Kidney (tissue), 14 donors: ENCODE data around the gene SLC24A4. TPM values are rescaled to one million over a fixed set of nuclear protein-coding genes. Genes with fewer than 3 reads are reported as not detected.

Source experiments
- DNase-seq, 5 donors: peaks; one replicate each; pipeline ENCODE4 v3.0.0-alpha.2; 2013 to 2020
- FAIRE-seq: peaks from 2 replicates; lab custom pipeline; 2012; peaks lifted over from hg19 to GRCh38; lab: Jason Lieb, UNC
- H3K27ac ChIP-seq, 2 donors: one replicate each; pipeline ENCODE4 v1.7.0; 2013; ENCODE audit warnings: low read depth in 2 of 2, low read length in 2 of 2, inconsistent platforms in 1 of 2
- H3K27me3 ChIP-seq: one replicate; pipeline ENCODE4 v1.7.1; 2013; ENCODE audit warnings: low read length, inconsistent platforms; ENCODE audit not compliant: control insufficient read depth, insufficient read depth
- H3K36me3 ChIP-seq, 3 donors: one replicate each; pipeline versions ENCODE4 v1.7.0 to v1.7.1; 2013; ENCODE audit warnings: low read length in 3 of 3, control low read depth in 1 of 3, inconsistent platforms in 1 of 3; ENCODE audit not compliant: insufficient read depth in 3 of 3, control insufficient read depth in 2 of 3
- H3K4me1 ChIP-seq, 3 donors: one replicate each; pipeline versions ENCODE4 v1.7.0 to v1.7.1; 2013; ENCODE audit warnings: low read length in 3 of 3, inconsistent platforms in 1 of 3, low read depth in 1 of 3; ENCODE audit not compliant: control insufficient read depth in 2 of 3, insufficient read depth in 2 of 3
- H3K4me3 ChIP-seq, 3 donors: one replicate each; pipeline versions ENCODE4 v1.7.0 to v1.8.1; 2013; ENCODE audit warnings: low read length in 3 of 3, control low read depth in 1 of 3, inconsistent platforms in 1 of 3
- H3K9ac ChIP-seq, 3 donors: one replicate each; pipeline versions ENCODE4 v1.7.0 to v1.7.1; 2013; ENCODE audit warnings: low read length in 3 of 3, control low read depth in 1 of 3, inconsistent platforms in 1 of 3
- H3K9me3 ChIP-seq, 3 donors: one replicate each; pipeline versions ENCODE4 v1.7.0 to v1.7.1; 2013; ENCODE audit warnings: low read length in 3 of 3, control low read depth in 1 of 3, inconsistent platforms in 1 of 3; ENCODE audit not compliant: control insufficient read depth in 2 of 3, insufficient read depth in 1 of 3
- CTCF ChIP-seq: IDR thresholded peaks from 3 replicates; pipeline ENCODE4 v1.5.1; 2012; ENCODE audit warnings: mild to moderate bottlenecking, moderate library complexity, borderline replicate concordance; ENCODE audit not compliant: insufficient read depth; ENCODE audit errors: extremely low read depth
- intact Hi-C: fragments of 100-400 bp; cut with DNase I; formaldehyde crosslinking; loops from one replicate; pipeline ENCODE4 v1.11.1; 2022
- polyA plus RNA-seq: library from polyadenylated mRNA; stranded (reverse); fragments of 350-450 nt; fragmentation: Illumina TruSeq; extraction: RNeasy Lipid Tissue Mini Kit (QIAGEN cat#74804); gene quantifications from one replicate; pipeline ENCODE4 v1.2.3, GENCODE V29; 2014; ENCODE audit warnings: low read depth, low replicate concordance; ENCODE audit not compliant: insufficient read depth
- total RNA-seq: library from RNA; stranded (reverse); fragmentation: NEBNext Ultra II Directional; extraction: Animal tissue kit (Norgen Biotek cat#: 25700); gene quantifications from one replicate; pipeline ENCODE4 v1.2.1, GENCODE V29; 2021
- donor health status: control.
- donor health status: control.
- donor health status: control.
- donor health status: control.
- donor health status: control.
- donor health status: DM: yes; HTN: yes; CAD: no.
- donor health status: Normal renal cell carcinoma (clear cell type).

The SLC24A4 gene
- total and polyA plus RNA-seq, 2 donors from 2014 or later, result 0.32 to 0.85 TPM

- Histone ChIP-seq H3K4me1 (peaks cover 0 to 2% (median 0%) of the 10 kb centered on the region in 3 donors), H3K27ac (peak overlapping the region in 1 of 2 donors; percentile 34), H3K4me3 (no peak overlapping the region), H3K9me3 (no peaks in the 10 kb centered on the region), H3K36me3 (no peaks in the 10 kb centered on the region), H3K27me3 (no peaks in the 10 kb centered on the region), H3K9ac (no peak overlapping the region)
- no peak for TF ChIP-seq CTCF
- intact Hi-C loops, result no loop called here
- no peak for FAIRE-seq
- peak in 1 of 5 donors; percentile 49 for DNase-seq
Observed at GRCh38 chr14:92459030-92459949, 136.3 kb downstream of the SLC24A4 start.

- Histone ChIP-seq H3K4me1 (peaks cover 0 to 2% (median 0%) of the 10 kb centered on the region in 3 donors), H3K27ac (peak overlapping the region in 1 of 2 donors; percentile 55), H3K36me3 (no peaks in the 10 kb centered on the region), H3K4me3 (no peak overlapping the region), H3K9me3 (no peaks in the 10 kb centered on the region), H3K9ac (no peak overlapping the region), H3K27me3 (no peaks in the 10 kb centered on the region)
- intact Hi-C loops, result no loop called here
- FAIRE-seq (no peak), DNase-seq (no peak)
- TF ChIP-seq CTCF, result no peak
Observed at GRCh38 chr14:92459950-92460421, 137.0 kb downstream of the SLC24A4 start.

GRCh38 chr14:92460541-92460915, 137.6 kb downstream of the SLC24A4 start:
- FAIRE-seq (no peak), DNase-seq (no peak)
- no peak for TF ChIP-seq CTCF
- Histone ChIP-seq H3K4me3 (no peak overlapping the region), H3K27ac (peak overlapping the region; percentile 38 to 55), H3K4me1 (peaks cover 0 to 2% (median 0%) of the 10 kb centered on the region in 3 donors), H3K9ac (no peak overlapping the region), H3K36me3 (no peaks in the 10 kb centered on the region), H3K27me3 (no peaks in the 10 kb centered on the region), H3K9me3 (no peaks in the 10 kb centered on the region)
- intact Hi-C loops, result no loop called here
